ENCODE results near the gene IGSF21.

DNA sequence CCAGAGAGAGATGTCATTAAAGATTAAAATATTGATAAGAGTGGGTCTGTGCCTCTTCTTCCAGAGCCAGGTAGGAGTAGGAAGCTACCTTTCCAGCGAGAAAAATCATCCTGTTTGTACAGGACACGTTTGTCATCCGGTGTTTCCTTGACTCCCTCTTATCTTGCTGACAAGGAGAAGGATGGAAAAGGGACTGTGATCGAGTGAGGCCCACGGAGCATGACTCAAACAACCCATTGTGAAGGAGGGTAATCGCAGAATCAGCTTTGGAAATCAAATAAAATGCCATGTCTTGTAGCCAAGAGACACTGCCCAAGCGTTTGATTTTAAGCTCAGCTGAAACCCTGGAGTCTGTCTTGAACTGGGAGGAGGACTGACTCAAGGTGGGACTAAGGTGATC lies 97.7 kb downstream of the IGSF21 start:
- TF ChIP-seq, protein P1, sequence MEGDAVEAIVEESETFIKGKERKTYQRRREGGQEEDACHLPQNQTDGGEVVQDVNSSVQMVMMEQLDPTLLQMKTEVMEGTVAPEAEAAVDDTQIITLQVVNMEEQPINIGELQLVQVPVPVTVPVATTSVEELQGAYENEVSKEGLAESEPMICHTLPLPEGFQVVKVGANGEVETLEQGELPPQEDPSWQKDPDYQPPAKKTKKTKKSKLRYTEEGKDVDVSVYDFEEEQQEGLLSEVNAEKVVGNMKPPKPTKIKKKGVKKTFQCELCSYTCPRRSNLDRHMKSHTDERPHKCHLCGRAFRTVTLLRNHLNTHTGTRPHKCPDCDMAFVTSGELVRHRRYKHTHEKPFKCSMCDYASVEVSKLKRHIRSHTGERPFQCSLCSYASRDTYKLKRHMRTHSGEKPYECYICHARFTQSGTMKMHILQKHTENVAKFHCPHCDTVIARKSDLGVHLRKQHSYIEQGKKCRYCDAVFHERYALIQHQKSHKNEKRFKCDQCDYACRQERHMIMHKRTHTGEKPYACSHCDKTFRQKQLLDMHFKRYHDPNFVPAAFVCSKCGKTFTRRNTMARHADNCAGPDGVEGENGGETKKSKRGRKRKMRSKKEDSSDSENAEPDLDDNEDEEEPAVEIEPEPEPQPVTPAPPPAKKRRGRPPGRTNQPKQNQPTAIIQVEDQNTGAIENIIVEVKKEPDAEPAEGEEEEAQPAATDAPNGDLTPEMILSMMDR (IDR thresholded peaks at IDR 0.05) = no peak
- no peak for TF ChIP-seq POLR2A (IDR thresholded peaks at IDR 0.05)

All from thyroid gland (tissue), 4 donors.